GM10266 (cell line): ENCODE data around the gene SH3GL1.

Experiments used
- DNase-seq: peaks from one replicate; pipeline ENCODE4 v3.0.0; 2012; ENCODE audit errors: extremely low spot score
- CTCF ChIP-seq: IDR thresholded peaks from 2 replicates; pipeline ENCODE4 v1.5.1; 2012; ENCODE audit warnings: mild to moderate bottlenecking, low read depth; ENCODE audit not compliant: control insufficient read depth, insufficient read depth; ENCODE audit errors: missing control alignments

Gene SH3GL1

GRCh38 chr19:4439243-4439642 is 38.9 kb upstream of the SH3GL1 start:
- no peak for TF ChIP-seq CTCF
- DNase-seq, result no peak

GRCh38 chr19:4437103-4437502 is 36.8 kb upstream of the SH3GL1 start:
- DNase-seq, result no peak

GRCh38 chr19:4436231-4436630 is 35.9 kb upstream of the SH3GL1 start:
- DNase-seq, result no peak
- TF ChIP-seq CTCF, result no peak

More at GRCh38 chr19:4437103-4437502, 36.8 kb upstream of the SH3GL1 start:
- TF ChIP-seq CTCF, result no peak

- no peak for DNase-seq
- no peak for TF ChIP-seq CTCF
Measured at GRCh38 chr19:4434391-4434790, 34.0 kb upstream of the SH3GL1 start.

GRCh38 chr19:4432918-4433506 is 32.7 kb upstream of the SH3GL1 start:
- TF ChIP-seq CTCF, result no peak

GRCh38 chr19:4431808-4432674 is 31.7 kb upstream of the SH3GL1 start:
- TF ChIP-seq CTCF, result no peak
- DNase-seq, result peak; percentile 65

More at GRCh38 chr19:4432918-4433506, 32.7 kb upstream of the SH3GL1 start:
- DNase-seq, result no peak

GRCh38 chr19:4431296-4431695 is 30.9 kb upstream of the SH3GL1 start:
- TF ChIP-seq CTCF, result no peak
- no peak for DNase-seq
